ENCODE data around the gene ZNF500. TPM values are rescaled to one million over a fixed set of nuclear protein-coding genes. Genes with fewer than 3 reads are reported as not detected.

Gene ZNF500
- total RNA-seq, 2 donors from 2014 or later, result 29.2 to 33.8 TPM

- no peaks in the 10 kb centered on the region for H3K4me1 ChIP-seq (replicated peaks)
- no peaks in the 10 kb centered on the region for H3K27me3 ChIP-seq (replicated peaks; ENCODE audit: insufficient read depth)
- H3K4me3 ChIP-seq, result no peak overlapping the region
- 94% methylated on average over 3 of the region's 5 CpGs for WGBS
- H3K36me3 ChIP-seq, result no peaks in the 10 kb centered on the region
- TF ChIP-seq POLR2A (IDR thresholded peaks at IDR 0.05), result no peak
- no peak for TF ChIP-seq POLR2AphosphoS5 (IDR thresholded peaks at IDR 0.05)
- no peak for TF ChIP-seq CTCF (IDR thresholded peaks at IDR 0.05)
- H3K9me3 ChIP-seq, result no peaks in the 10 kb centered on the region
- no peak for DNase-seq (ENCODE audit: low spot score)
- no peak overlapping the region for H3K27ac ChIP-seq
- intact Hi-C loops (cut with DNase I), result no loop called here
Measured at GRCh38 chr16:4778050-4778392, 11.1 kb upstream of the ZNF500 start.

- intact Hi-C loops (cut with DNase I), result no loop called here
- no peak overlapping the region for H3K4me3 ChIP-seq
- H3K4me1 ChIP-seq (replicated peaks), result no peaks in the 10 kb centered on the region
- no peaks in the 10 kb centered on the region for H3K9me3 ChIP-seq
- no peak for DNase-seq (ENCODE audit: low spot score)
- WGBS, result 85% methylated on average over 13 of the region's 17 CpGs
- no peaks in the 10 kb centered on the region for H3K27me3 ChIP-seq (replicated peaks; ENCODE audit: insufficient read depth)
- H3K36me3 ChIP-seq, result no peaks in the 10 kb centered on the region
- TF ChIP-seq POLR2A (IDR thresholded peaks at IDR 0.05) (no peak), CTCF (IDR thresholded peaks at IDR 0.05) (no peak), POLR2AphosphoS5 (IDR thresholded peaks at IDR 0.05) (no peak)
- no peak overlapping the region for H3K27ac ChIP-seq
Measured at GRCh38 chr16:4777339-4778049, 10.5 kb upstream of the ZNF500 start.

- Histone ChIP-seq H3K27me3 (replicated peaks; ENCODE audit: insufficient read depth) (no peaks in the 10 kb centered on the region), H3K4me3 (no peak overlapping the region), H3K36me3 (no peaks in the 10 kb centered on the region), H3K9me3 (no peaks in the 10 kb centered on the region), H3K4me1 (replicated peaks) (no peaks in the 10 kb centered on the region), H3K27ac (no peak overlapping the region)
- DNase-seq (ENCODE audit: low spot score), result no peak
- intact Hi-C loops (cut with DNase I), result no loop called here
- 94% methylated on average over 2 of the region's 2 CpGs for WGBS
- TF ChIP-seq POLR2AphosphoS5 (IDR thresholded peaks at IDR 0.05) (no peak), CTCF (IDR thresholded peaks at IDR 0.05) (no peak), POLR2A (IDR thresholded peaks at IDR 0.05) (no peak)
Measured at GRCh38 chr16:4776141-4776705, 9.3 kb upstream of the ZNF500 start.

- H3K27ac ChIP-seq, result no peak overlapping the region
- TF ChIP-seq POLR2A (IDR thresholded peaks at IDR 0.05) (no peak), POLR2AphosphoS5 (IDR thresholded peaks at IDR 0.05) (no peak), CTCF (IDR thresholded peaks at IDR 0.05) (no peak)
- no peak overlapping the region for H3K4me3 ChIP-seq
- no peaks in the 10 kb centered on the region for H3K27me3 ChIP-seq (replicated peaks; ENCODE audit: insufficient read depth)
- H3K4me1 ChIP-seq (replicated peaks), result no peaks in the 10 kb centered on the region
- intact Hi-C loops (cut with DNase I), result no loop called here
- WGBS, result 94% methylated on average over 8 of the region's 13 CpGs
- no peaks in the 10 kb centered on the region for H3K36me3 ChIP-seq
- H3K9me3 ChIP-seq, result no peaks in the 10 kb centered on the region
- no peak for DNase-seq (ENCODE audit: low spot score)
Measured at GRCh38 chr16:4775005-4775404, 8.0 kb upstream of the ZNF500 start.

GRCh38 chr16:4772351-4772750, 5.4 kb upstream of the ZNF500 start:
- intact Hi-C loops (cut with DNase I), result no loop called here
- H3K36me3 ChIP-seq, result no peaks in the 10 kb centered on the region
- H3K4me3 ChIP-seq, result no peak overlapping the region
- no peak overlapping the region for H3K27ac ChIP-seq
- no peak for TF ChIP-seq CTCF (IDR thresholded peaks at IDR 0.05)
- TF ChIP-seq POLR2A (IDR thresholded peaks at IDR 0.05), result no peak
- no peak for TF ChIP-seq POLR2AphosphoS5 (IDR thresholded peaks at IDR 0.05)
- no peaks in the 10 kb centered on the region for H3K9me3 ChIP-seq
- no peak for DNase-seq (ENCODE audit: low spot score)
- peaks cover 5% of the 10 kb centered on the region for H3K4me1 ChIP-seq (replicated peaks)
- no peaks in the 10 kb centered on the region for H3K27me3 ChIP-seq (replicated peaks; ENCODE audit: insufficient read depth)
- 77% methylated on average over 5 of the region's 5 CpGs for WGBS

Measured in prostate gland (tissue), 2 donors.